ENCODE results near the gene NR2E1. TPM values are rescaled to one million over a fixed set of nuclear protein-coding genes. Genes with fewer than 3 reads are reported as not detected.

The NR2E1 gene
- total RNA-seq, 1 donor from 2014 or later, result not detected

GRCh38 chr6:108179741-108180140 is 13.9 kb downstream of the NR2E1 start:
- H3K27me3 ChIP-seq (ENCODE audit: control insufficient read depth, insufficient read depth, low read length), result peaks cover 45% of the 10 kb centered on the region
- no peak for DNase-seq (ENCODE audit: low read depth)

GRCh38 chr6:108180266-108180665 is 14.4 kb downstream of the NR2E1 start:
- Histone ChIP-seq H3K27me3 (ENCODE audit: control insufficient read depth, insufficient read depth, low read length) (peaks cover 39% of the 10 kb centered on the region), H3K36me3 (ENCODE audit: control insufficient read depth, insufficient read depth, low read length) (no peaks in the 10 kb centered on the region), H3K4me3 (ENCODE audit: low read depth, low read length) (no peak overlapping the region)
- TF ChIP-seq CTCF (IDR thresholded peaks at IDR 0.05; ENCODE audit: insufficient read depth, low read length, poor library complexity, severe bottlenecking), result no peak
- no peak for DNase-seq (ENCODE audit: low read depth)

More at GRCh38 chr6:108179741-108180140, 13.9 kb downstream of the NR2E1 start:
- TF ChIP-seq CTCF (IDR thresholded peaks at IDR 0.05; ENCODE audit: insufficient read depth, low read length, poor library complexity, severe bottlenecking), result no peak
- no peak overlapping the region for H3K4me3 ChIP-seq (ENCODE audit: low read depth, low read length)
- no peaks in the 10 kb centered on the region for H3K36me3 ChIP-seq (ENCODE audit: control insufficient read depth, insufficient read depth, low read length)

- DNase-seq (ENCODE audit: low read depth), result no peak
- peaks cover 34% of the 10 kb centered on the region for H3K27me3 ChIP-seq (ENCODE audit: control insufficient read depth, insufficient read depth, low read length)
- no peaks in the 10 kb centered on the region for H3K36me3 ChIP-seq (ENCODE audit: control insufficient read depth, insufficient read depth, low read length)
- no peak for TF ChIP-seq CTCF (IDR thresholded peaks at IDR 0.05; ENCODE audit: insufficient read depth, low read length, poor library complexity, severe bottlenecking)
- H3K4me3 ChIP-seq (ENCODE audit: low read depth, low read length), result no peak overlapping the region
These were observed 15.0 kb downstream of the NR2E1 start for GRCh38 chr6:108180776-108181175.

- H3K36me3 ChIP-seq (ENCODE audit: control insufficient read depth, insufficient read depth, low read length), result no peaks in the 10 kb centered on the region
- H3K27me3 ChIP-seq (ENCODE audit: control insufficient read depth, insufficient read depth, low read length), result peaks cover 8% of the 10 kb centered on the region
- no peak for TF ChIP-seq CTCF (IDR thresholded peaks at IDR 0.05; ENCODE audit: insufficient read depth, low read length, poor library complexity, severe bottlenecking)
- DNase-seq (ENCODE audit: low read depth), result no peak
- no peak overlapping the region for H3K4me3 ChIP-seq (ENCODE audit: low read depth, low read length)
These were observed 20.4 kb downstream of the NR2E1 start for GRCh38 chr6:108186226-108186625.

- H3K27me3 ChIP-seq (ENCODE audit: control insufficient read depth, insufficient read depth, low read length), result peaks cover 8% of the 10 kb centered on the region
- TF ChIP-seq CTCF (IDR thresholded peaks at IDR 0.05; ENCODE audit: insufficient read depth, low read length, poor library complexity, severe bottlenecking), result no peak
- no peaks in the 10 kb centered on the region for H3K36me3 ChIP-seq (ENCODE audit: control insufficient read depth, insufficient read depth, low read length)
- DNase-seq (ENCODE audit: low read depth), result no peak
- no peak overlapping the region for H3K4me3 ChIP-seq (ENCODE audit: low read depth, low read length)
These were observed 21.7 kb downstream of the NR2E1 start for GRCh38 chr6:108187519-108187918.

GRCh38 chr6:108193131-108193530 is 27.3 kb downstream of the NR2E1 start:
- no peak for TF ChIP-seq CTCF (IDR thresholded peaks at IDR 0.05; ENCODE audit: insufficient read depth, low read length, poor library complexity, severe bottlenecking)
- H3K4me3 ChIP-seq (ENCODE audit: low read depth, low read length), result no peak overlapping the region
- no peaks in the 10 kb centered on the region for H3K36me3 ChIP-seq (ENCODE audit: control insufficient read depth, insufficient read depth, low read length)
- no peak for DNase-seq (ENCODE audit: low read depth)
- H3K27me3 ChIP-seq (ENCODE audit: control insufficient read depth, insufficient read depth, low read length), result peaks cover 4% of the 10 kb centered on the region

Measured in kidney epithelial cell (primary cell).